DMS114 treated with DMSO at 0.1 percent for 48 hours (cell line): ENCODE data around the gene NKAIN4.

Experiments
- DNase-seq: peaks from one replicate; lab custom pipeline; 2025; ENCODE audit not compliant: unreplicated experiment; lab: John Stamatoyannopoulos, UW

Gene NKAIN4

GRCh38 chr20:63220696-63221399, 33.4 kb downstream of the NKAIN4 start:
- DNase-seq, result no peak

GRCh38 chr20:63219866-63220521, 34.3 kb downstream of the NKAIN4 start:
- DNase-seq, result no peak

- DNase-seq, result no peak
Observed at GRCh38 chr20:63219447-63219821, 34.8 kb downstream of the NKAIN4 start.

- DNase-seq, result no peak
Observed at GRCh38 chr20:63218701-63219446, 35.4 kb downstream of the NKAIN4 start.

GRCh38 chr20:63217706-63218105, 36.6 kb downstream of the NKAIN4 start:
- no peak for DNase-seq

- DNase-seq, result no peak
Observed at GRCh38 chr20:63216849-63217471, 37.3 kb downstream of the NKAIN4 start.

GRCh38 chr20:63216041-63216848, 38.0 kb downstream of the NKAIN4 start, which contains the start of gene YTHDF1:
YTHDF1 (minus strand) TSS chr20:63216131; CDS start chr20:63215892, 239 bp downstream.
- DNase-seq, result peak; percentile 84

- DNase-seq, result peak; percentile 19
Observed at GRCh38 chr20:63215101-63216040, 38.9 kb downstream of the NKAIN4 start.

- DNase-seq, result no peak
Observed at GRCh38 chr20:63214514-63214913, 39.7 kb downstream of the NKAIN4 start.

GRCh38 chr20:63212792-63213191, 41.5 kb downstream of the NKAIN4 start:
- DNase-seq, result no peak

GRCh38 chr20:63212393-63212730, 41.9 kb downstream of the NKAIN4 start:
- DNase-seq, result no peak

- DNase-seq, result no peak
Observed at GRCh38 chr20:63210011-63210605, 44.2 kb downstream of the NKAIN4 start.

GRCh38 chr20:63208346-63208909, 45.8 kb downstream of the NKAIN4 start:
- DNase-seq, result no peak

GRCh38 chr20:63206878-63207277, 47.4 kb downstream of the NKAIN4 start:
- no peak for DNase-seq

GRCh38 chr20:63205896-63206295, 48.4 kb downstream of the NKAIN4 start:
- DNase-seq, result no peak

GRCh38 chr20:63204362-63204761, 49.9 kb downstream of the NKAIN4 start:
- DNase-seq, result no peak

- no peak for DNase-seq
Observed at GRCh38 chr20:63202811-63203526, 51.3 kb downstream of the NKAIN4 start.

- DNase-seq, result no peak
Observed at GRCh38 chr20:63202021-63202420, 52.2 kb downstream of the NKAIN4 start.
